NCI-H510A treated with DMSO at 0.1 percent for 48 hours (cell line): Measurements from ENCODE around the gene HMCN1.

Experiments
- DNase-seq: peaks from one replicate; lab custom pipeline; 2025; lab: John Stamatoyannopoulos, UW

The HMCN1 gene

DNA sequence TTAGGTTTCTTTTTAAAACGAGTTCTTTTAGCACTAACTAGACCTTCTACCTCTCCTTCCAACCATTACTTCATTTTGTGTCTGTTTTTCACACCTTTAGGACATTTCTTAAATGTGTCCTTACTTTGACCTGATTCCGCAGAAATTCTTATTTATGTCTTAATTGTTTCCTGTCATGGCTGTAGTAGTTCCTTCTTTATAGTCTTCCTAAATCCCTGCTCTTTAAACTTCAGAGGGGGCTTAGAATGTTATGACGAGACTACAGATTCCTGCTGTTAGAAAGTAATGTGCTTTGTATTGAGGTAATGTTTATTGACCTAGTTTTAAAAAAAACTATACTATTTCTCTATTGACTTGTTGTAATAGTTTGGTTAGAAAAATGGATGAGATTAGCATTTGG lies 70.4 kb downstream of the HMCN1 start:
- DNase-seq, result no peak

DNA sequence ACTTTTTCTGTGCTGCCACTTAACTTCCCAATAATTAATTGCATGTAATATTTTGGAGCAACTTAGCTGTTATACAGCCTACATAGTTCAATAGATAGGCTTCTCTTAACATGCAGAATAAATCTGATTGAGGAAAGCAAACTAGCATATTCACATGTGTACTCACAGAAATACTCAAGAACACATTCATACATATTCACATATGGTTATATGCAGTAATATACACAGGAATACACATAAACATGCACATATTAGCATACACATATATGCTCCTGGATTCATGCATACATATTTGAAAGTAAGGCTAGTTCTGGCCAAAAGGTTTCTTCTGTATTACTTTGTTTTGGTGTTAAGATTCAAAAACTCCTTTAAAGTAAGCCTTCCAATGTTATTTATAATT lies 73.1 kb downstream of the HMCN1 start:
- no peak for DNase-seq

GRCh38 chr1:185808631-185809030 lies 74.4 kb downstream of the HMCN1 start:
- DNase-seq, result no peak

DNA sequence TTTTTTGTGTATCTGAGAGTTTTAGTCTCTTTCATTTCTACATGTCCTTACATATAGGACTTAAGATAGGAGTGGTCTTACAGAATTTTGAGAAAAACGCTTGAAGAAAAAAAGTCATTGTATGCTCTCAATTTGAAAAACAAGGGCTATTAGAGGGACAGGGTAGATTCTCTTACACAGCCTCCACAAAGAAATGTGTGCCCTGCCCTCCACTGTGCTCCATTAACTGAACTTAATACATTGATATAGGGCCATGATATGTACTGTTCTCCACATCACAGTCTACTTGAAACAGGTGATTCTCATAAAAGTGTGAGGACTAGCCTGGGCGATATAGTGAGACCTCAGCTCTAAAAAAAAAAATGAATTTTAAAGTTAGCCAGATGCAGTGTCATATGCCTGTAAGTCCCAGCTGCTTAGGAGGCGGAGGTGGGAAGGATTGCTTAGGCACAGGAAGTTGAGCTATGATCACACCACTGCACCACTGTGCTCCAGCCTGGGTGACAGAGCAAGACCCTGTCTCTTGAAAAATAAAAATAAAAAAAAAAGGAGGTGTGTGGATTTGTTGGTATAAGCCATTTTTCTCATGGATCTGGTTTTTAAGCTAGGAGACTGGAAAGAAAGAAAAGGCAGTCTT lies 77.0 kb downstream of the HMCN1 start:
- DNase-seq, result no peak

DNA sequence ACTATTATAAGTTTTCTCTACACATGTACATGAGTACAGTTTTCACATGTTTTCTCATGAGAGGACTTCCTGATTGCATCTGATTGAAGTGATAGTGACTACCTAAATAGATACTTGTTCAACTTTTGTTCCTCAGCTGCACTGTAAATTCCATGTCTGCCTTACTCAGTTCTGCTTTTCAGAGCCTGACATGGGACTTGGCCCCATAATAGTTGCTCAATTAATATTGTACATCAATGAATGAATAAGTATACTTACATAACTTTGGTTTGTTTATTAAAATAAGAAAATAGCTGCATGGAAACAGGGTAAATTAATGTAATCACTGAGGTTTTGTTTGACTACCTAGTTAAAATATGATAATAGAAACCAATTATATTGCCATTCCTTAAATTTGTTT lies 78.7 kb downstream of the HMCN1 start:
- no peak for DNase-seq

DNA sequence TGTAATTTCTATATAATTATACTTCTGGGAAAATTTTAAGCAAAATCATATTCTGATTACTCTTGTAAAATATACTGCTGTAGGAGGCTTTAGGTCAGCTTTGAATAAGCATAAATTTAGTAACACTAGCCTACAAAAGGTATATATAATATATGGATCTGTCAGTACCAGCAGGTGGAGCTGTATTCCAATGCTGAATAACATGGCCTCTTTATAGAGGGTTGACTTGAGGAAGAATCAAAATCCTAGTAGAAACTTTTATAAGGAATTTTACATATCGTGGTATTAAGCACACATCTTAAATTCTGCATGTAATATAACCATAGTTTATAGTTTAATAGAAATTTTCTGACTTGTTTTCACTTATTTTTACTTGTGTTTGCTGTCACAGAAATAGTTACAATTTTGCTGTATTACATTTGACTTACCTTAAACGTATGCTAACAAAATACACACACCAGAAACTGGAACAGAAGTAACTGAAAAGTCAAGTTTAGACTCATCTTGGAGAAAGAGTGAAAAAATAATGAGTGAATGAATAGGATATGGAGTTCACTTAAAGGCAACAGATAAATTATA lies 79.3 kb downstream of the HMCN1 start:
- DNase-seq, result peak; percentile 53

DNA sequence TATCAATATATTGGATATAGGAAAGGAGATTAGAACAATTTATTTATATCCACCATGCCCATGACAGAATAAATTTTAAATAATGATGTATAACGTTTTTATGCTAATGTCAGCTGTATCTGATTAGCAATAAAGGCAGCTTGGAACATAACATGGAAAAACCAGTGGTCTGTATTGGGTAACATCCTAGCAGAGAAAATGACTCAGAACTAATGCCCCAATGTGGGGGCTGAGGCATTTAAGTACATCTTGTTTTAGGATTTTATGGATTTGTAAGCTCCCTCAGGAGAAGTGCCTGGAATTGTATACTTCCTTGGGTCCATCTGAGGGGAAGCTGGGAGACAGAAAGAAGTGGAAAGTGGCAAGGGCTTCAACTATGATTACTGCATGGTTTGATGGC lies 82.3 kb downstream of the HMCN1 start:
- no peak for DNase-seq

DNA sequence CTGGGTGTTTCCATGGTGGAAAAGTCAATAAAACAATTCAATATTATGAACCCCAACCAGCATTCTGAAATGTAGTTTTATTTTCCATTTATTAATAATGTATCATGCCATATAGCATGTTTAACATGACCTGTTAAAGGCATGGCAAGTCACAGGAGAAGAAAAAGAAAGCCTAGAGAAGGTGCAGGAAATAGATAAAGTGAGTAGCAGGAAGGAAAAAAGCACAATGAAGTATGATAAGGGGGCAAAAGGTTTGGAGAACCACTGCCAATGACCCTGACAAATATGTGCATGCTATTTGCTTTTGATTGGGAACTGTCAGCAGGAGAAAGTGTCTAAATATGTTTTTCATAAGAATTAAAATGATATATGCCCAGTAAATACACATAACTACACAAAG lies 85.6 kb downstream of the HMCN1 start:
- no peak for DNase-seq

DNA sequence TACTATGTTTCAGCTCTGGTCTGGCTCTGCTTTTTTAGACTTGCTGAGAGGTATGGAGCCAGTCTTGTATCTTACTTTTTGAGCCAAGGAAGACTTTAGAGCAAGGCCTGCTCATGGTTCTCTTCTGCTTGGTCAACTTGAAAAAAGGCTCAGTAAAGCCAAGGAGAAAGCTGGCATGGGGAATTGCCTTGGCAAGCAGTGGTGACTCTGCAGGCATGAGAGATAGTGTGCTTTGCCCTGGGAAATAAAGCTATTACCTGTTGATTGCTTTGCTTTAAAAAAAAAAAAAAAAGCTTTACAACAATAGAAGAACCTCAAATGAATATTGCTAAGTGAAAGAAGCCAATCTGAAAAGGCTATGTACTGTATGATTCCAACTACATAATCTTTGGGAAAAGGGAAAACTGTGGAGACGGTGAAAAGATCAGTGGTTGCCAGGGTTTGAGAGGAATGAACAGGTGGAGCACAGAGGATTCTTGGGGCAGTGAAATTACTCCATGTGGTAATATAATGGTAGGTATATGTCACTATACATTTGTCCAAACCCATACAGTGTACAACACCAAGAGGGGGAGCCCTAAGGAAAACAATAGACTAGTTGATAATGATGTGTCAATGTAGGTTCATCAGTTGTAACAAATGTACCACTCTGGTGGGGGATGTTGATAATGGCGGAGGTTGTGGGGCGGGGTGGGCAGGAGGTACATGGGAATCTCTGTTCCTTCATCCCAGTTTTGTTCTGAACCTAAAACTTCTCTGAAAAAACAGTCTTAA lies 87.6 kb downstream of the HMCN1 start:
- DNase-seq, result no peak

GRCh38 chr1:185823467-185823866 lies 89.3 kb downstream of the HMCN1 start:
- DNase-seq, result no peak

GRCh38 chr1:185824106-185824505 lies 89.9 kb downstream of the HMCN1 start:
- DNase-seq, result no peak

GRCh38 chr1:185825556-185825955 lies 91.4 kb downstream of the HMCN1 start:
- DNase-seq, result no peak

DNA sequence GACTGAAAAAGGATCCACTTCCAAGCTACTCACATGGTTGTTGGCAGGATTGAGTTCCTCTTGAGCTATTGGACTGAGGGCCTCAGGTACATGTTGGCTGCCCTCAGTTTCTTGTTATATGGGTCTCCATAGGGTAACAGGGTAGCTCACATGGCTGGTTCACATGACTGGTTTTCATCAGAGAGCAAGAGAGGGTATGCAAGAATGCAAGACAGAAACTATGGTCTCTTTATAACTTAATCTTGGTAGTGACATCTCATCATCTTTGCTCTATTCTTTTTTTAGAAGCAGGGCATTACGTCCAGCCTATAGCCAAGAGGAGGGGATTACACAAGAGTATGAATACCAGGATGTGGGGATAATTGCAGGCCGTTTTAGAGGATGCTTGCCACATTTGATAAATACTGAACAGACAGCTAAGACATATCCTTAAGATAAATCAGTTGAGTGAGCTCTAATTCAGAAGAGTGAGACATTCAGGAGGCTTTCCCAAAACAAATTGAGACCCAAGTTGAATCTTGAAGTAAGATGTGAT lies 100.2 kb downstream of the HMCN1 start:
- no peak for DNase-seq

GRCh38 chr1:185835191-185835590 lies 101.0 kb downstream of the HMCN1 start:
- DNase-seq, result no peak

DNA sequence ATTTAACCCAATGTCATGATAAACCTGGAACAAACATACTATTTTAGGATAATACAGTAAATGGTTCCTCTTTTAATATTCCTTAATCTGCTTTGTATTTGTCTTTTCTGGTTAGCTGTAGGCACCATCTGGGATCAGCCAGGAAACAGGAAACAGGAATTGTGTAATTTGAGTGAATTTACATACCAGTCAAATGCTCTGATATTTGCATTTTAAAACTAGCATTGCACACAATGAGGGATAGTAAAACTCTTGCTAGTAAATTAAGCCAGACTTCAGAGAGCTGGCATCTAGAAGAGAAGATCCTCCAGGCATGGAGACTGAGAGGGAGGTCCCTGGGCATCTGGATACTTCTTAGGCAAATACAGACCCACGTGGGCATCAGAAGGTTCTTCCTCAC lies 103.5 kb downstream of the HMCN1 start:
- DNase-seq, result no peak

DNA sequence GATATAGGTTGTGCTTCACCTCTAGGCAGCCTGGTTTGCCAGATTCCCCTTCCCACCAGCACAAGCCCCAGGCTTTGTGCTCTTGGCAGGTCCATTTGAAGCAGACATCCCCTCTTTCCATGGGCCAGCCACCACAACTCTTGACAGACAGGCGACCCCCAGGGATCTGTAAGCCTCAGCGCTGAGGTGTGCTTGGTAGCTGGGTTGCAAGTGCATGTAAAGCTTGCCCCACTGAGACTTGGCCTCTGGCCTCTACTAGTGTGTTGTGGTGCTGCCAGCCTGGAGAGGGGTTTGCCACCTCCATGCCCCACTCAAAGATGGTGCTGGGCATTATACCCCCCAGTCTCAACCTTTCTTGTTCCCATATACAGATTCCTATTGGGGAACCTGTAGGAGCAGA lies 103.9 kb downstream of the HMCN1 start:
- DNase-seq, result no peak

GRCh38 chr1:185840880-185841279 lies 106.7 kb downstream of the HMCN1 start:
- no peak for DNase-seq

DNA sequence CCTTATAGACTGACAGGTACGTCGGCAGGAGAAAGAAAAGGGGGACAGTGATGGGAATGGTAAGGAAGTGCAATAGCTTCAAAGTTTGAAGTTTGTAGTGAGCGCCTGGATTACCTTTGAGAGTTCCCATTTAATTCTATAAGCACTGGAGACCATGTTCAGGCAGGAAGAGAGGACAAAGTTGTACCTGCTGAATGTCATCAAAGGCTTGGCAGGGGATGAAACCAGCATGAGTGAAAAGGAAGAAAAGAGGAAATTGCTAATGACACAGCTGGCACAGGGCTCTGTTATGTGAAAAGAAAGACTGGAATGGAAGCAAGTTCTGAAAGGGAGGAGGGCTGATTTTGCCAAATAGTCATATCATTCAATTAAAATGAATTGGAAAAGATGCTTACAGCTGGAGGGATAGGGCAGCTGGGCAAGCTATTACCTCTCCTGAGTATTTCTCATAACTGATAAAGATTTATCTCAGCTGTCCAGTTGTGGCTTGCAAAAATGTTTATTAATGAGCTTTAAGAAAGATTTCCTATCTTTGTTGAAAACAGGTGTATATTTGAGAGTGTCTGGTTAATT lies 109.2 kb downstream of the HMCN1 start:
- no peak for DNase-seq

- no peak for DNase-seq
These were observed 109.8 kb downstream of the HMCN1 start for GRCh38 chr1:185843986-185844385.

- DNase-seq, result no peak
These were observed 112.7 kb downstream of the HMCN1 start for GRCh38 chr1:185846672-185847444.

GRCh38 chr1:185849014-185849413 lies 114.8 kb downstream of the HMCN1 start:
- no peak for DNase-seq

DNA sequence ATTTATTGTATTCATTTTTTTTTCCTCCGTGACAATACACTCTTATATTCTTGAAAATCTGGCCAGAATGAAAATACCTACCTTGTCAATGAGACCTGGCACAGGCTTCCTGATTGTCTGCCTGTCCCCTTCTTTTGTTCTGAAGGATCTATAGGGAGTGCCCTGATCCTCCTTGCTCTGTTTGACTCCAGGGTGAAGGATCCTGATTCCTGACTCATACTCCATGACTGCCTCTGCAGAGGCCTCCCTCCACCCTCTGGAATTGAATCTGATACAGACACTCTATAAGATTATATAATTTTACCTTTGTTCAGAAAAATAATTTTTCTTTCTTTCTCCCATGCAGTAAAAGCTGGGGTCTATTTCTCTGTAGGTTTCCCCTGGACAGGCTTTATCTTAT lies 116.2 kb downstream of the HMCN1 start:
- no peak for DNase-seq
